Measurements from ENCODE around the gene PRAC1. TPM values are rescaled to one million over a fixed set of nuclear protein-coding genes. Genes with fewer than 3 reads are reported as not detected.

The PRAC1 gene
- total RNA-seq, 1 experiment from 2014 or later = 60.8 TPM

- no peak overlapping the region for H3K27ac Mint-ChIP-seq
- TF ChIP-seq HMGA2 (CRISPR knock-in tag; IDR thresholded peaks at IDR 0.05) (no peak), ARID4B (CRISPR knock-in tag; IDR thresholded peaks at IDR 0.05; ENCODE audit: borderline replicate concordance) (no peak), JUN (CRISPR knock-in tag; IDR thresholded peaks at IDR 0.05) (no peak), ZNF512 (CRISPR knock-in tag; IDR thresholded peaks at IDR 0.05; ENCODE audit: borderline replicate concordance) (0 out of 2 replicates have a peak, but pooled peaks have one; percentile 84)
- H3K4me3 Mint-ChIP-seq = no peak overlapping the region
- CTCF ChIA-PET = interaction anchor here (0.7 to 9.3 kb wide), 12 partner anchors 9 to 147 kb away, joined by 3 to 70 read pairs (median 7); partner anchors contain the start of genes HOXB13, PRAC1 and PRAC2
- H3K27me3 Mint-ChIP-seq (ENCODE audit: low read depth) = peaks cover 100% of the 10 kb centered on the region
- ATAC-seq (no peak), DNase-seq (ENCODE audit: low spot score) (no peak)
- no peaks in the 10 kb centered on the region for H3K36me3 Mint-ChIP-seq
- peaks cover 27% of the 10 kb centered on the region for H3K4me1 Mint-ChIP-seq
- POLR2A ChIA-PET = no interaction called here
- no peaks in the 10 kb centered on the region for H3K9me3 Mint-ChIP-seq
Observed at GRCh38 chr17:48737330-48738043, 15.2 kb upstream of the PRAC1 start.

- Mint-ChIP-seq H3K36me3 (no peaks in the 10 kb centered on the region), H3K4me1 (peaks cover 34% of the 10 kb centered on the region), H3K27ac (no peak overlapping the region), H3K4me3 (no peak overlapping the region), H3K9me3 (no peaks in the 10 kb centered on the region), H3K27me3 (ENCODE audit: low read depth) (peaks cover 100% of the 10 kb centered on the region)
- no peak for ATAC-seq
- CTCF ChIA-PET = interaction anchor here (1.3 to 9.3 kb wide), 4 partner anchors 11 to 144 kb away, joined by 4 to 70 read pairs (median 6); partner anchors contain the start of genes PRAC1 and PRAC2
- no peak for DNase-seq (ENCODE audit: low spot score)
- POLR2A ChIA-PET = no interaction called here
- TF ChIP-seq ZNF532 (CRISPR knock-in tag; IDR thresholded peaks at IDR 0.05; ENCODE audit: borderline replicate concordance) = no peak
- TF ChIP-seq E2F4 (CRISPR knock-in tag; IDR thresholded peaks at IDR 0.05; ENCODE audit: borderline replicate concordance, low read depth) = no peak
- TF ChIP-seq RELA (CRISPR knock-in tag; IDR thresholded peaks at IDR 0.05; ENCODE audit: borderline replicate concordance) = no peak
- TF ChIP-seq USF2 (CRISPR knock-in tag; IDR thresholded peaks at IDR 0.05) = no peak
- no peak for TF ChIP-seq GRHL2 (CRISPR knock-in tag; IDR thresholded peaks at IDR 0.05; ENCODE audit: insufficient replicate concordance, severe bottlenecking)
- no peak for TF ChIP-seq ZNF423 (CRISPR knock-in tag; IDR thresholded peaks at IDR 0.05)
- TF ChIP-seq ZNF138 (CRISPR knock-in tag; conservative IDR thresholded peaks at IDR 0.05) = no peak
- TF ChIP-seq OVOL2 (CRISPR knock-in tag; IDR thresholded peaks at IDR 0.05; ENCODE audit: borderline replicate concordance) = no peak
- no peak for TF ChIP-seq ATF3 (CRISPR knock-in tag; conservative IDR thresholded peaks at IDR 0.05)
- no peak for TF ChIP-seq AR (CRISPR knock-in tag; IDR thresholded peaks at IDR 0.05)
- no peak for TF ChIP-seq EMX1 (CRISPR knock-in tag; IDR thresholded peaks at IDR 0.05)
- TF ChIP-seq IRF2 (CRISPR knock-in tag; IDR thresholded peaks at IDR 0.05; ENCODE audit: borderline replicate concordance, low read depth) = no peak
Observed at GRCh38 chr17:48735062-48735351, 12.7 kb upstream of the PRAC1 start.
